K562 (cell line): ENCODE measurements around the gene SERINC3. TPM values are rescaled to one million over a fixed set of nuclear protein-coding genes. Genes with fewer than 3 reads are reported as not detected.

Source experiments
- ATAC-seq: fragments of 200-7000 bp; cut with Tn5 transposase; 3 replicates; pipeline ENCODE4 v1.9.1; 2020; ENCODE audit warnings: moderate library complexity
- BruUV-seq: library from RNA; stranded (reverse); fragments of 400-500 nt; replicated peaks from 2 replicates; lab custom pipeline; 2021; lab: Mats Ljungman, UMichigan
- CTCF ChIA-PET: fragments of 300-600 bp; formaldehyde crosslinking; extraction: SDS; loops from one replicate; lab custom pipeline; 2021; ENCODE audit warnings: low intra/inter-chr PET ratio; lab: Yijun Ruan, JAX
- POLR2A ChIA-PET: fragments of 300-600, 350-650 bp; sonication (Branson Sonifier 250); formaldehyde crosslinking; extraction: SDS; loops from one replicate; lab custom pipeline; 2021; ENCODE audit warnings: antibody characterized with exemption, inconsistent platforms; lab: Yijun Ruan, JAX
- DNase-seq, 4 experiments: peaks; one replicate each; pipeline versions ENCODE4 v3.0.0 to v3.0.0-alpha.2; 2011 to 2018; ENCODE audit warnings: low spot score in 3 of 4, mixed read lengths in 3 of 4; ENCODE audit errors: extremely low read depth in 1 of 4
- FAIRE-seq: peaks from 2 replicates; lab custom pipeline; 2011; peaks lifted over from hg19 to GRCh38; lab: Jason Lieb, UNC
- H2AFZ ChIP-seq: 2 replicates; pipeline ENCODE4 v1.6.0; 2011; ENCODE audit warnings: low read depth, low read length, control low read depth, inconsistent platforms
- H3K27ac ChIP-seq: fragments of 200-600 bp; 3 replicates; pipeline ENCODE4 v1.8.0; 2011; ENCODE audit warnings: low read depth, mild to moderate bottlenecking, control low read depth, inconsistent platforms, low read length, moderate library complexity, mixed read lengths; ENCODE audit errors: extremely low read depth
- H3K27me3 ChIP-seq, 2 experiments: fragments of 300-600 bp in 1 of 2; 2 replicates in 1 of 2; 3 replicates in 1 of 2; pipeline versions ENCODE4 v1.6.0 to v1.8.0; 2011; ENCODE audit warnings: inconsistent platforms in 2 of 2, low read length in 2 of 2, mild to moderate bottlenecking in 1 of 2, mixed read lengths in 1 of 2, moderate library complexity in 1 of 2; ENCODE audit not compliant: control insufficient read depth in 2 of 2, insufficient read depth in 2 of 2
- H3K36me3 ChIP-seq: fragments of 300-600 bp; 3 replicates; pipeline ENCODE4 v1.8.0; 2011; ENCODE audit warnings: mild to moderate bottlenecking, low read length, inconsistent platforms; ENCODE audit not compliant: control insufficient read depth, insufficient read depth
- H3K4me1 ChIP-seq, 2 experiments: fragments of 200-600 bp in 1 of 2; replicated peaks in 1 of 2; 2 replicates in 1 of 2; 3 replicates in 1 of 2; pipeline versions ENCODE4 v1.5.1 to v1.8.0; 2011; ENCODE audit warnings: inconsistent platforms in 2 of 2, low read length in 2 of 2, mild to moderate bottlenecking in 1 of 2, mixed read lengths in 1 of 2, moderate library complexity in 1 of 2; ENCODE audit not compliant: control insufficient read depth in 2 of 2, insufficient read depth in 2 of 2
- H3K4me2 ChIP-seq: 2 replicates; pipeline ENCODE4 v1.6.1; 2011; ENCODE audit warnings: low read length, control low read depth, inconsistent platforms, mixed read lengths; ENCODE audit not compliant: insufficient read depth
- H3K4me3 ChIP-seq: fragments of 200-600 bp; sonication (generic), shearing (Covaris generic); 2 replicates; pipeline ENCODE4 v1.5.1; 2016; ENCODE audit warnings: control low read depth, inconsistent platforms
- H3K79me2 ChIP-seq: fragments of 200-600 bp; 3 replicates; pipeline ENCODE4 v1.8.0; 2011; ENCODE audit warnings: low read length, inconsistent platforms; ENCODE audit not compliant: control insufficient read depth, insufficient read depth
- H3K9ac ChIP-seq, 2 experiments: 2 replicates each; pipeline versions ENCODE4 v1.6.0 to v1.6.1; 2011; ENCODE audit warnings: low read depth in 2 of 2, low read length in 2 of 2, control low read depth in 1 of 2, inconsistent platforms in 1 of 2, mild to moderate bottlenecking in 1 of 2, mixed read lengths in 1 of 2; ENCODE audit not compliant: insufficient read depth in 1 of 2
- H3K9me1 ChIP-seq: one replicate; pipeline ENCODE4 v1.6.0; 2011; ENCODE audit warnings: inconsistent platforms, mild to moderate bottlenecking, low read length, moderate library complexity; ENCODE audit not compliant: control insufficient read depth, insufficient read depth
- H3K9me3 ChIP-seq: replicated peaks from 2 replicates; pipeline ENCODE4 v1.5.1; 2011; ENCODE audit warnings: low read depth, low read length, inconsistent platforms; ENCODE audit not compliant: control insufficient read depth, insufficient read depth
- H4K20me1 ChIP-seq: replicated peaks from 2 replicates; pipeline ENCODE4 v1.6.1; 2011; ENCODE audit warnings: low read length, inconsistent platforms, mixed read lengths; ENCODE audit not compliant: control insufficient read depth, insufficient read depth
- BHLHE40 ChIP-seq: IDR thresholded peaks from 2 replicates; pipeline ENCODE4 v1.6.1; 2011; ENCODE audit warnings: low read length, improper control_type of control experiment
- CCAR2 ChIP-seq: fragments of 200-400 bp; formaldehyde crosslinking; IDR thresholded peaks from 2 replicates; pipeline ENCODE4 v1.6.1; 2017; ENCODE audit warnings: mild to moderate bottlenecking, low read depth, low read length
- FOXA3 ChIP-seq, 2 experiments: fragments of 450-650 bp in 1 of 2; sonication (generic) in 1 of 2; formaldehyde crosslinking; IDR thresholded peaks in 1 of 2; conservative IDR thresholded peaks in 1 of 2; 2 replicates each; pipeline versions ENCODE4 v1.4.0 to v1.8.0; 2020 to 2022; ENCODE audit warnings: mild to moderate bottlenecking in 2 of 2, missing genetic modification reagents in 1 of 2
- KDM1A ChIP-seq, 2 experiments: fragments of 450-650 bp; IDR thresholded peaks; 2 replicates each; pipeline ENCODE4 v1.6.1; 2016; ENCODE audit warnings: mild to moderate bottlenecking in 2 of 2
- PTBP1 ChIP-seq: fragments of 200-400 bp; formaldehyde crosslinking; IDR thresholded peaks from 2 replicates; pipeline ENCODE4 v1.6.1; 2017; ENCODE audit warnings: low read depth, low read length
- STAT6 ChIP-seq: sonication (generic); formaldehyde crosslinking; IDR thresholded peaks from 2 replicates; pipeline ENCODE4 v1.8.1; 2023; ENCODE audit warnings: mild to moderate bottlenecking, missing genetic modification reagents
- TCF3 ChIP-seq: sonication (generic); formaldehyde crosslinking; IDR thresholded peaks from 2 replicates; pipeline ENCODE4 v1.4.0; 2020; ENCODE audit warnings: mild to moderate bottlenecking, missing genetic modification reagents
- UBTF ChIP-seq, 2 experiments: IDR thresholded peaks; 2 replicates each; pipeline ENCODE4 v1.6.1; 2012; ENCODE audit warnings: improper control_type of control experiment in 2 of 2, low read depth in 2 of 2, low read length in 2 of 2, borderline replicate concordance in 1 of 2
- ZBTB49 ChIP-seq: sonication (generic); formaldehyde crosslinking; IDR thresholded peaks from 2 replicates; pipeline ENCODE4 v1.8.0; 2022; ENCODE audit warnings: missing genetic modification reagents, mild to moderate bottlenecking, borderline replicate concordance
- ZNF512 ChIP-seq: IDR thresholded peaks from 2 replicates; pipeline ENCODE4 v1.6.1; 2016; ENCODE audit warnings: missing genetic modification characterization, missing compliant biosample characterization
- ZNF696 ChIP-seq: fragments of 250-450 bp; sonication (Bioruptor Pico); conservative IDR thresholded peaks from 2 replicates; pipeline ENCODE4 v1.4.0; 2020; ENCODE audit warnings: mild to moderate bottlenecking, moderate library complexity
- WGBS: fragments of 100-300 bp; shearing (Covaris generic); methylation state at CpG from one replicate; pipeline ENCODE4 v1.1.6; 2016; ENCODE audit warnings: low coverage, mixed read lengths; ENCODE audit not compliant: insufficient coverage; ENCODE audit errors: missing lambda C conversion rate; 5-methylcytosine and 5-hydroxymethylcytosine counted together
- in situ Hi-C: fragments of 300-500 bp; cut with MboI; formaldehyde crosslinking; loops from 4 replicates; pipeline ENCODE4 v1.15.0; 2018; ENCODE audit warnings: inconsistent platforms, mixed read lengths
- intact Hi-C: fragments of 100-400 bp; cut with micrococcal nuclease; formaldehyde crosslinking; loops from 2 replicates; pipeline ENCODE4 v1.14.2; 2022
- polyA plus RNA-seq, 8 experiments: library from polyadenylated mRNA; depleted of rRNA in 4 of 8; stranded (reverse) in 5 of 8; unstranded in 3 of 8; fragments of >200 nt; fragmentation: Nextera tagmentation in 2 of 8; fragmentation: Illumina TruSeq in 1 of 8; extraction: Ambion mirVana in 2 of 8; extraction: Trizol in 1 of 8; gene quantifications; 2 replicates each; pipeline versions ENCODE4 v1.2.1 to v1.2.3, GENCODE V29; 2011 to 2014; ENCODE audit warnings: inconsistent platforms in 1 of 8, missing spikeins in 1 of 8
- total RNA-seq, 7 experiments: library from RNA; depleted of rRNA in 6 of 7; stranded (reverse); fragments of >200 nt in 6 of 7; fragmentation: Illumina TruSeq in 2 of 7; extraction: Trizol in 2 of 7; gene quantifications; 2 replicates each; pipeline versions ENCODE4 v1.2.1 to v1.2.3, GENCODE V29; 2011 to 2021; ENCODE audit warnings: low replicate concordance in 1 of 7

SERINC3 gene
- total and polyA plus RNA-seq, 9 of the 15 experiments (the other 6 are each of a cell fraction or from before 2014, with no cell fraction given), result 24.7 to 107 (median 48.8) TPM

GRCh38 chr20:44454306-44454963, 67.4 kb downstream of the SERINC3 start:
- H3K4me1 ChIP-seq, result peaks cover 0 to 8% of the 10 kb centered on the region in 2 experiments; a peak in 2 of 5 replicates
- H3K9me1 ChIP-seq, result no peaks in the 10 kb centered on the region
- intact Hi-C loops (no loop called here), in situ Hi-C loops (no loop called here)
- H2AFZ ChIP-seq, result 0 out of 2 replicates have a peak overlapping the region, but pooled peaks have one; percentile 26
- no peak overlapping the region for H3K4me2 ChIP-seq
- H3K27me3 ChIP-seq, result peaks cover 7 to 23% of the 10 kb centered on the region in 2 experiments; a peak in 4 of 5 replicates
- no peak overlapping the region for H3K27ac ChIP-seq
- no peaks in the 10 kb centered on the region for H3K36me3 ChIP-seq
- POLR2A ChIA-PET, result interaction anchor here (0.6 to 1.6 kb wide), 3 partner anchors 18 to 64 kb away, joined by 3 to 6 read pairs (median 3); no protein-coding TSS in a partner anchor
- WGBS, result 9% methylated on average over 7 of the region's 7 CpGs
- no peaks in the 10 kb centered on the region for H3K9me3 ChIP-seq
- BruUV-seq, result no TSS peak
- no peak overlapping the region for H3K4me3 ChIP-seq
- H3K9ac ChIP-seq, result no peak overlapping the region
- DNase-seq (no peak), ATAC-seq (no peak), FAIRE-seq (peak; percentile 26)
- H4K20me1 ChIP-seq, result no peaks in the 10 kb centered on the region; the same call in 1 of the 2 replicates
- H3K79me2 ChIP-seq, result no peaks in the 10 kb centered on the region
- CTCF ChIA-PET, result interaction anchor here (0.6 kb wide), 1 partner anchor 1541 kb away, joined by 3 read pairs; no protein-coding TSS in a partner anchor
- TF ChIP-seq ZNF696 (CRISPR knock-in tag), result no peak
- no peak for TF ChIP-seq KDM1A (IDR thresholded peaks at IDR 0.05)
- TF ChIP-seq CCAR2, result no peak
- no peak for TF ChIP-seq UBTF (IDR thresholded peaks at IDR 0.05; ENCODE audit: borderline replicate concordance in 1 of 2, low read depth in 2 of 2, low read length in 2 of 2)
- TF ChIP-seq ZBTB49 (CRISPR knock-in tag), result no peak
- no peak for TF ChIP-seq FOXA3 (CRISPR knock-in tag; conservative IDR thresholded peaks at IDR 0.05 in 1 of 2, IDR thresholded peaks at IDR 0.05 in 1 of 2)
- TF ChIP-seq ZNF512 (tag), result no peak
- TF ChIP-seq PTBP1, result no peak
- no peak for TF ChIP-seq TCF3 (CRISPR knock-in tag)
- TF ChIP-seq BHLHE40, result no peak
- no peak for TF ChIP-seq STAT6 (CRISPR knock-in tag)
